Smooth muscle cell (in vitro differentiated cells): Measurements from ENCODE around the gene FAAP100. TPM values are rescaled to one million over a fixed set of nuclear protein-coding genes. Genes with fewer than 3 reads are reported as not detected.

Experiments used
- DNase-seq: peaks from one replicate; lab custom pipeline; 2025; ENCODE audit not compliant: unreplicated experiment; lab: John Stamatoyannopoulos, UW
- H2AFZ ChIP-seq: fragments of 200-600 bp; sonication (generic); 2 replicates; pipeline ENCODE4 v1.6.0; 2016; ENCODE audit warnings: antibody characterized with exemption, low read depth, mild to moderate bottlenecking
- H3F3A ChIP-seq: fragments of 200-600 bp; sonication (generic); 2 replicates; pipeline ENCODE4 v1.6.0; 2017; ENCODE audit warnings: antibody characterized with exemption, low read depth
- H3K27ac ChIP-seq: fragments of 200-600 bp; sonication (generic); 2 replicates; pipeline ENCODE4 v1.5.1; 2016; ENCODE audit warnings: low read depth, mild to moderate bottlenecking
- H3K27me3 ChIP-seq: fragments of 200-600 bp; sonication (generic); 2 replicates; pipeline ENCODE4 v1.6.1; 2016; ENCODE audit warnings: low read depth, mild to moderate bottlenecking
- H3K36me3 ChIP-seq: fragments of 200-600 bp; sonication (generic); 2 replicates; pipeline ENCODE4 v1.5.1; 2016; ENCODE audit warnings: low read depth
- H3K4me1 ChIP-seq: fragments of 200-600 bp; sonication (generic); 2 replicates; pipeline ENCODE4 v1.5.1; 2016; ENCODE audit warnings: low read depth
- H3K4me2 ChIP-seq: fragments of 200-600 bp; sonication (generic); 2 replicates; pipeline ENCODE4 v1.6.0; 2016; ENCODE audit warnings: mild to moderate bottlenecking
- H3K4me3 ChIP-seq: fragments of 200-600 bp; sonication (generic); 2 replicates; pipeline ENCODE4 v1.5.1; 2016; ENCODE audit warnings: mild to moderate bottlenecking
- H3K79me2 ChIP-seq: fragments of 200-600 bp; sonication (generic); 2 replicates; pipeline ENCODE4 v1.6.0; 2016; ENCODE audit warnings: low read depth, mild to moderate bottlenecking
- H3K9ac ChIP-seq: fragments of 200-600 bp; sonication (generic); 2 replicates; pipeline ENCODE4 v1.6.0; 2016; ENCODE audit warnings: low read depth
- H3K9me3 ChIP-seq: fragments of 200-600 bp; sonication (generic); replicated peaks from 2 replicates; pipeline ENCODE4 v1.5.1; 2016; ENCODE audit warnings: low read depth
- H4K20me1 ChIP-seq: fragments of 200-600 bp; sonication (generic); 2 replicates; pipeline ENCODE4 v1.6.0; 2016; ENCODE audit warnings: low read depth
- WGBS: methylation state at CpG from one replicate; pipeline ENCODE4 v1.1.7; 2016; ENCODE audit warnings: low lambda C conversion rate; 5-methylcytosine and 5-hydroxymethylcytosine counted together
- polyA plus RNA-seq: library from polyadenylated mRNA; unstranded; fragments of >200 nt; fragmentation: Nextera tagmentation; extraction: Ambion mirVana; gene quantifications from 2 replicates; pipeline ENCODE4 v1.2.1, GENCODE V29; 2016
- total RNA-seq: library from RNA; depleted of rRNA; stranded (reverse); fragments of >200 nt; gene quantifications from 2 replicates; pipeline ENCODE4 v1.2.3, GENCODE V29; 2014
- TF ChIP-seq, protein P1 (sequence below): fragments of 200-600 bp; sonication (generic); IDR thresholded peaks from 2 replicates; pipeline ENCODE4 v1.5.1; 2017; ENCODE audit warnings: borderline replicate concordance, mild to moderate bottlenecking, antibody characterized with exemption; ENCODE audit not compliant: insufficient read depth, poor library complexity, severe bottlenecking

FAAP100 gene
- total and polyA plus RNA-seq, 2 experiments from 2014 or later, result 17.9 to 28.5 TPM

GRCh38 chr17:81509972-81510784 lies 42.0 kb downstream of the FAAP100 start:
- Histone ChIP-seq H3F3A (peaks cover 50% of the 10 kb centered on the region), H3K79me2 (peaks cover 39% of the 10 kb centered on the region)
- TF ChIP-seq, protein P1, sequence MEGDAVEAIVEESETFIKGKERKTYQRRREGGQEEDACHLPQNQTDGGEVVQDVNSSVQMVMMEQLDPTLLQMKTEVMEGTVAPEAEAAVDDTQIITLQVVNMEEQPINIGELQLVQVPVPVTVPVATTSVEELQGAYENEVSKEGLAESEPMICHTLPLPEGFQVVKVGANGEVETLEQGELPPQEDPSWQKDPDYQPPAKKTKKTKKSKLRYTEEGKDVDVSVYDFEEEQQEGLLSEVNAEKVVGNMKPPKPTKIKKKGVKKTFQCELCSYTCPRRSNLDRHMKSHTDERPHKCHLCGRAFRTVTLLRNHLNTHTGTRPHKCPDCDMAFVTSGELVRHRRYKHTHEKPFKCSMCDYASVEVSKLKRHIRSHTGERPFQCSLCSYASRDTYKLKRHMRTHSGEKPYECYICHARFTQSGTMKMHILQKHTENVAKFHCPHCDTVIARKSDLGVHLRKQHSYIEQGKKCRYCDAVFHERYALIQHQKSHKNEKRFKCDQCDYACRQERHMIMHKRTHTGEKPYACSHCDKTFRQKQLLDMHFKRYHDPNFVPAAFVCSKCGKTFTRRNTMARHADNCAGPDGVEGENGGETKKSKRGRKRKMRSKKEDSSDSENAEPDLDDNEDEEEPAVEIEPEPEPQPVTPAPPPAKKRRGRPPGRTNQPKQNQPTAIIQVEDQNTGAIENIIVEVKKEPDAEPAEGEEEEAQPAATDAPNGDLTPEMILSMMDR, result no peak

GRCh38 chr17:81509207-81509971 lies 42.8 kb downstream of the FAAP100 start:
- peaks cover 48% of the 10 kb centered on the region for H3F3A ChIP-seq
- H3K36me3 ChIP-seq, result peaks cover 3% of the 10 kb centered on the region
- no peak for DNase-seq
- H4K20me1 ChIP-seq, result peaks cover 60% of the 10 kb centered on the region
- peaks cover 10% of the 10 kb centered on the region for H3K4me1 ChIP-seq
- TF ChIP-seq, protein P1, result no peak
- H2AFZ ChIP-seq, result no peak overlapping the region
- H3K4me2 ChIP-seq, result peak overlapping the region; percentile 95
- peak overlapping the region; percentile 65 for H3K27ac ChIP-seq
- peaks cover 38% of the 10 kb centered on the region for H3K79me2 ChIP-seq
- 35% methylated on average over 11 of the region's 12 CpGs for WGBS
- H3K4me3 ChIP-seq, result peak overlapping the region; percentile 96
- no peaks in the 10 kb centered on the region for H3K9me3 ChIP-seq
- H3K9ac ChIP-seq, result peak overlapping the region; percentile 52
- no peaks in the 10 kb centered on the region for H3K27me3 ChIP-seq

More at GRCh38 chr17:81509972-81510784, 42.0 kb downstream of the FAAP100 start:
- Histone ChIP-seq H3K9ac (peak overlapping the region; percentile 52), H3K4me2 (peak overlapping the region; percentile 95), H3K9me3 (no peaks in the 10 kb centered on the region), H3K27me3 (no peaks in the 10 kb centered on the region), H3K36me3 (peaks cover 3% of the 10 kb centered on the region), H2AFZ (no peak overlapping the region), H3K4me1 (peaks cover 11% of the 10 kb centered on the region), H3K27ac (peak overlapping the region; percentile 65), H3K4me3 (peak overlapping the region; percentile 96), H4K20me1 (peaks cover 60% of the 10 kb centered on the region)
- no peak for DNase-seq
- 8% methylated on average over 22 of the region's 22 CpGs for WGBS

DNA sequence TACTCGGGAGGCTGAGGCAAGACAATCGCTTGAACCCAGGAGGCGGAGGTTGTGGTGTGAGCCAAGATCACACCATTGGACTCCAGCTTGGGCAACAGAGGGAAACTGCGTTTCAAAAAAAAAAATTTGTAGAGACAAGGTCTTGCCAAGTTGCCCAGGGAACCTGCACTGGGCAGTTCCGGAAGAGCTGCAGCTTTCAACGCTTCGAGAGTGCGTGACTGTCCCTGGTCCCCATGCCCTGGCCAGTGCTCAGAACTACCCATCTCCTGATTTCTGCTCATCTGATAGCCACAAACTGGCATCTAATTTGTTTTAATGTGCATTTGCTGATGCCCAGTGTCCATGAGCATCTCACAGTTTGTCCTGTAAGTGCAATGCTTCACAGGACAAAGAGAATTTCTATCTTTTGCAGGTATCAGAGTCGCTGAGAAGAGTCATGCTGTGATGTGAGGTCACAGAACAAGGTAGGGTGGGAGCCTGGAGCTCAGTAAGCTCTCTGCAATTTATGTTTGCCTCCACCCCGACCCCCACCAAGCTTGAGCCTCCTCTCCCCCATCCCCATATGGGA lies 43.4 kb downstream of the FAAP100 start:
- WGBS, result 62% methylated on average over 10 of the region's 10 CpGs
- no peak for DNase-seq
- Histone ChIP-seq H3K4me2 (peak overlapping the region; percentile 95), H3K79me2 (peaks cover 38% of the 10 kb centered on the region), H3K27ac (peak overlapping the region; percentile 65), H3F3A (peaks cover 43% of the 10 kb centered on the region), H3K4me3 (peak overlapping the region; percentile 96), H2AFZ (no peak overlapping the region), H4K20me1 (peaks cover 60% of the 10 kb centered on the region), H3K4me1 (peaks cover 10% of the 10 kb centered on the region), H3K36me3 (peaks cover 3% of the 10 kb centered on the region), H3K27me3 (no peaks in the 10 kb centered on the region), H3K9me3 (no peaks in the 10 kb centered on the region), H3K9ac (no peak overlapping the region)
- TF ChIP-seq, protein P1, result no peak
